PFSK-1 (cell line): ENCODE results near the gene VCL.

Experiments used
- FOXP2 ChIP-seq: optimal IDR thresholded peaks from 2 replicates; pipeline ENCODE3; 2011; ENCODE audit warnings: borderline replicate concordance, control low read depth, inconsistent platforms; ENCODE audit not compliant: insufficient read depth; ENCODE audit errors: extremely low read length, extremely low read depth
- POLR2AphosphoS5 ChIP-seq: IDR thresholded peaks from 2 replicates; pipeline ENCODE4 v1.6.1; 2012; ENCODE audit warnings: low read depth, mild to moderate bottlenecking, control low read depth, low read length, moderate library complexity
- REST ChIP-seq, 2 experiments: IDR thresholded peaks; 2 replicates each; pipeline versions ENCODE4 v1.6.1 to v1.8.0; 2011 to 2012; ENCODE audit warnings: low read depth in 2 of 2, low read length in 2 of 2, control low read depth in 1 of 2, inconsistent platforms in 1 of 2, mild to moderate bottlenecking in 1 of 2, moderate library complexity in 1 of 2; ENCODE audit not compliant: insufficient read depth in 1 of 2
- SIN3A ChIP-seq: IDR thresholded peaks from 2 replicates; pipeline ENCODE4 v1.6.1; 2012; ENCODE audit warnings: mild to moderate bottlenecking, low read length, moderate library complexity, borderline replicate concordance; ENCODE audit not compliant: insufficient read depth
- TAF1 ChIP-seq: IDR thresholded peaks from 2 replicates; pipeline ENCODE4 v1.6.1; 2012; ENCODE audit warnings: low read length, control low read depth, borderline replicate concordance; ENCODE audit not compliant: insufficient read depth

VCL gene

GRCh38 chr10:73954737-73955136 is 43.2 kb upstream of the VCL start:
- TF ChIP-seq FOXP2: no peak
- no peak for TF ChIP-seq REST (IDR thresholded peaks at IDR 0.05; ENCODE audit: insufficient read depth in 1 of 2, low read depth in 2 of 2, low read length in 2 of 2)
- no peak for TF ChIP-seq POLR2AphosphoS5
- TF ChIP-seq TAF1: no peak
- no peak for TF ChIP-seq SIN3A

GRCh38 chr10:73955719-73956118 is 42.2 kb upstream of the VCL start:
- TF ChIP-seq SIN3A (no peak), FOXP2 (no peak), POLR2AphosphoS5 (no peak), REST (IDR thresholded peaks at IDR 0.05; ENCODE audit: insufficient read depth in 1 of 2, low read depth in 2 of 2, low read length in 2 of 2) (no peak)

- TF ChIP-seq SIN3A: no peak
Measured at GRCh38 chr10:73956476-73957359, 41.2 kb upstream of the VCL start.

- TF ChIP-seq FOXP2 (no peak), TAF1 (no peak), SIN3A (no peak), POLR2AphosphoS5 (no peak), REST (IDR thresholded peaks at IDR 0.05; ENCODE audit: insufficient read depth in 1 of 2, low read depth in 2 of 2, low read length in 2 of 2) (no peak)
Measured at GRCh38 chr10:73959484-73960243, 38.3 kb upstream of the VCL start.

GRCh38 chr10:73962386-73962785 is 35.5 kb upstream of the VCL start:
- TF ChIP-seq REST (IDR thresholded peaks at IDR 0.05; ENCODE audit: insufficient read depth in 1 of 2, low read depth in 2 of 2, low read length in 2 of 2): no peak
- TF ChIP-seq POLR2AphosphoS5: no peak
- no peak for TF ChIP-seq FOXP2
- no peak for TF ChIP-seq TAF1
- no peak for TF ChIP-seq SIN3A
